ENCODE data around the gene PDE6D. TPM values are rescaled to one million over a fixed set of nuclear protein-coding genes. Genes with fewer than 3 reads are reported as not detected.

Gene PDE6D
- total and polyA plus RNA-seq, 2 of the 13 experiments (the other 11 are each of a cell fraction or from before 2014, with no cell fraction given) = 14.1 to 23.2 TPM

DNA sequence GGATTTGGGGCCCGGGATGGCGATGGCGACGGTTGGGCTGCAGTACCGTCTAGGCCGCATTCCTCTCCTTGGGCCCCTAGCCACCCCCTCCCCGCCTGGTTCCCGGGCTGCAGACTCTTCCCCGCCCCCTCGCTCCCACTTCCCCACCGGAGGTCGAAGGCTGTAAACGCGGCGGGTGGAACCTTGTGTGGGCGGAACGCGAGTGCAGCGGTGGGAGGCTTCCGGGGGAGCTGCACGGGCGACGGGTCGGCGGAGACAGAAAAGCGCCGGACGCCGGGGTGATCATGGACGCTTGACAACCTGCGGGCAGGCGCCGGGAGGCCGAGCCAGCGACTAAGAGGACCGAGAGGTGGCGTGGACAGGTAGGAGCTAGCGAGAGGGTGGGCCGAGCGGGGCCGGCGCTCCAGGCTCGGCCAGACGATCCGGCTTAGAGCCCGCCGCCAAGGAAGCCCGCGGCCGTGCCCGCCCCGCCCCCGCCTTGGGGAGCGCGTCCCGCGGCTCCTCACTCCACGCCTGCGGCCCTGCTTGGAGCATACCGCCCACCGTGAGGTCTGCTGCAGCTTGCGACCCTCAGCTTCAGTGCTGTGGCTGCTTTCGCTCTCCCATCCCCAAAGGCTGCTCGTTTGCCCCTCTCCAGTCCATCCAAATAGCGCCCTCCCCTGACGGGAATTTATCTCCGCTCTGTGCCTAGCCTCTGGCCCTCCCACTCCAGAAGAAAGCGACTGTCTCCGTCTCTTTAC, 5.3 kb upstream of the PDE6D start, which contains the start of gene COPS7B (continued):
- TF ChIP-seq NR1H2 (CRISPR knock-in tag; IDR thresholded peaks at IDR 0.05; ENCODE audit: borderline replicate concordance, low read depth) = peak; percentile 91; the same call in 1 of the 2 replicates
- no peak for TF ChIP-seq RBAK (CRISPR knock-in tag; IDR thresholded peaks at IDR 0.05)
- peak; percentile 64 to 80 for TF ChIP-seq POLR2A (IDR thresholded peaks at IDR 0.05; ENCODE audit: insufficient read depth in 1 of 2, low read depth in 2 of 2, low read length in 2 of 2)
- TF ChIP-seq, protein P1, sequence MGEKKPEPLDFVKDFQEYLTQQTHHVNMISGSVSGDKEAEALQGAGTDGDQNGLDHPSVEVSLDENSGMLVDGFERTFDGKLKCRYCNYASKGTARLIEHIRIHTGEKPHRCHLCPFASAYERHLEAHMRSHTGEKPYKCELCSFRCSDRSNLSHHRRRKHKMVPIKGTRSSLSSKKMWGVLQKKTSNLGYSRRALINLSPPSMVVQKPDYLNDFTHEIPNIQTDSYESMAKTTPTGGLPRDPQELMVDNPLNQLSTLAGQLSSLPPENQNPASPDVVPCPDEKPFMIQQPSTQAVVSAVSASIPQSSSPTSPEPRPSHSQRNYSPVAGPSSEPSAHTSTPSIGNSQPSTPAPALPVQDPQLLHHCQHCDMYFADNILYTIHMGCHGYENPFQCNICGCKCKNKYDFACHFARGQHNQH (CRISPR knock-in tag; IDR thresholded peaks at IDR 0.05) = peak; percentile 99
- peak; percentile 57 for TF ChIP-seq ZNF7 (CRISPR knock-in tag; IDR thresholded peaks at IDR 0.05)
- TF ChIP-seq ZNF761 (CRISPR knock-in tag; conservative IDR thresholded peaks at IDR 0.05) = peak; percentile 95
- TF ChIP-seq ZNF570 (CRISPR knock-in tag; IDR thresholded peaks at IDR 0.05; ENCODE audit: borderline replicate concordance) = peak; percentile 77; the same call in 1 of the 2 replicates
- peak; percentile 95 for TF ChIP-seq RELA (CRISPR knock-in tag; IDR thresholded peaks at IDR 0.05)
- TF ChIP-seq KLF6 (CRISPR knock-in tag; IDR thresholded peaks at IDR 0.05) = peak; percentile 98; the same call in 1 of the 2 replicates
- TF ChIP-seq, protein P2, sequence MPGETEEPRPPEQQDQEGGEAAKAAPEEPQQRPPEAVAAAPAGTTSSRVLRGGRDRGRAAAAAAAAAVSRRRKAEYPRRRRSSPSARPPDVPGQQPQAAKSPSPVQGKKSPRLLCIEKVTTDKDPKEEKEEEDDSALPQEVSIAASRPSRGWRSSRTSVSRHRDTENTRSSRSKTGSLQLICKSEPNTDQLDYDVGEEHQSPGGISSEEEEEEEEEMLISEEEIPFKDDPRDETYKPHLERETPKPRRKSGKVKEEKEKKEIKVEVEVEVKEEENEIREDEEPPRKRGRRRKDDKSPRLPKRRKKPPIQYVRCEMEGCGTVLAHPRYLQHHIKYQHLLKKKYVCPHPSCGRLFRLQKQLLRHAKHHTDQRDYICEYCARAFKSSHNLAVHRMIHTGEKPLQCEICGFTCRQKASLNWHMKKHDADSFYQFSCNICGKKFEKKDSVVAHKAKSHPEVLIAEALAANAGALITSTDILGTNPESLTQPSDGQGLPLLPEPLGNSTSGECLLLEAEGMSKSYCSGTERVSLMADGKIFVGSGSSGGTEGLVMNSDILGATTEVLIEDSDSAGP (CRISPR knock-in tag; IDR thresholded peaks at IDR 0.05; ENCODE audit: borderline replicate concordance) = peak; percentile 98
- TF ChIP-seq ZNF891 (CRISPR knock-in tag; IDR thresholded peaks at IDR 0.05) = peak; percentile 99
- TF ChIP-seq, protein P3, sequence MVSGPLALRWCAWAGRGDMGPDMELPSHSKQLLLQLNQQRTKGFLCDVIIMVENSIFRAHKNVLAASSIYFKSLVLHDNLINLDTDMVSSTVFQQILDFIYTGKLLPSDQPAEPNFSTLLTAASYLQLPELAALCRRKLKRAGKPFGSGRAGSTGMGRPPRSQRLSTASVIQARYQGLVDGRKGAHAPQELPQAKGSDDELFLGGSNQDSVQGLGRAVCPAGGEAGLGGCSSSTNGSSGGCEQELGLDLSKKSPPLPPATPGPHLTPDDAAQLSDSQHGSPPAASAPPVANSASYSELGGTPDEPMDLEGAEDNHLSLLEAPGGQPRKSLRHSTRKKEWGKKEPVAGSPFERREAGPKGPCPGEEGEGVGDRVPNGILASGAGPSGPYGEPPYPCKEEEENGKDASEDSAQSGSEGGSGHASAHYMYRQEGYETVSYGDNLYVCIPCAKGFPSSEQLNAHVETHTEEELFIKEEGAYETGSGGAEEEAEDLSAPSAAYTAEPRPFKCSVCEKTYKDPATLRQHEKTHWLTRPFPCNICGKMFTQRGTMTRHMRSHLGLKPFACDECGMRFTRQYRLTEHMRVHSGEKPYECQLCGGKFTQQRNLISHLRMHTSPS (CRISPR knock-in tag; IDR thresholded peaks at IDR 0.05; ENCODE audit: low read depth) = peak; percentile 73; the same call in 1 of the 2 replicates
- TF ChIP-seq, protein P4, sequence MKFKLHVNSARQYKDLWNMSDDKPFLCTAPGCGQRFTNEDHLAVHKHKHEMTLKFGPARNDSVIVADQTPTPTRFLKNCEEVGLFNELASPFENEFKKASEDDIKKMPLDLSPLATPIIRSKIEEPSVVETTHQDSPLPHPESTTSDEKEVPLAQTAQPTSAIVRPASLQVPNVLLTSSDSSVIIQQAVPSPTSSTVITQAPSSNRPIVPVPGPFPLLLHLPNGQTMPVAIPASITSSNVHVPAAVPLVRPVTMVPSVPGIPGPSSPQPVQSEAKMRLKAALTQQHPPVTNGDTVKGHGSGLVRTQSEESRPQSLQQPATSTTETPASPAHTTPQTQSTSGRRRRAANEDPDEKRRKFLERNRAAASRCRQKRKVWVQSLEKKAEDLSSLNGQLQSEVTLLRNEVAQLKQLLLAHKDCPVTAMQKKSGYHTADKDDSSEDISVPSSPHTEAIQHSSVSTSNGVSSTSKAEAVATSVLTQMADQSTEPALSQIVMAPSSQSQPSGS (CRISPR knock-in tag; IDR thresholded peaks at IDR 0.05) = peak; percentile 93
- TF ChIP-seq, protein P5, sequence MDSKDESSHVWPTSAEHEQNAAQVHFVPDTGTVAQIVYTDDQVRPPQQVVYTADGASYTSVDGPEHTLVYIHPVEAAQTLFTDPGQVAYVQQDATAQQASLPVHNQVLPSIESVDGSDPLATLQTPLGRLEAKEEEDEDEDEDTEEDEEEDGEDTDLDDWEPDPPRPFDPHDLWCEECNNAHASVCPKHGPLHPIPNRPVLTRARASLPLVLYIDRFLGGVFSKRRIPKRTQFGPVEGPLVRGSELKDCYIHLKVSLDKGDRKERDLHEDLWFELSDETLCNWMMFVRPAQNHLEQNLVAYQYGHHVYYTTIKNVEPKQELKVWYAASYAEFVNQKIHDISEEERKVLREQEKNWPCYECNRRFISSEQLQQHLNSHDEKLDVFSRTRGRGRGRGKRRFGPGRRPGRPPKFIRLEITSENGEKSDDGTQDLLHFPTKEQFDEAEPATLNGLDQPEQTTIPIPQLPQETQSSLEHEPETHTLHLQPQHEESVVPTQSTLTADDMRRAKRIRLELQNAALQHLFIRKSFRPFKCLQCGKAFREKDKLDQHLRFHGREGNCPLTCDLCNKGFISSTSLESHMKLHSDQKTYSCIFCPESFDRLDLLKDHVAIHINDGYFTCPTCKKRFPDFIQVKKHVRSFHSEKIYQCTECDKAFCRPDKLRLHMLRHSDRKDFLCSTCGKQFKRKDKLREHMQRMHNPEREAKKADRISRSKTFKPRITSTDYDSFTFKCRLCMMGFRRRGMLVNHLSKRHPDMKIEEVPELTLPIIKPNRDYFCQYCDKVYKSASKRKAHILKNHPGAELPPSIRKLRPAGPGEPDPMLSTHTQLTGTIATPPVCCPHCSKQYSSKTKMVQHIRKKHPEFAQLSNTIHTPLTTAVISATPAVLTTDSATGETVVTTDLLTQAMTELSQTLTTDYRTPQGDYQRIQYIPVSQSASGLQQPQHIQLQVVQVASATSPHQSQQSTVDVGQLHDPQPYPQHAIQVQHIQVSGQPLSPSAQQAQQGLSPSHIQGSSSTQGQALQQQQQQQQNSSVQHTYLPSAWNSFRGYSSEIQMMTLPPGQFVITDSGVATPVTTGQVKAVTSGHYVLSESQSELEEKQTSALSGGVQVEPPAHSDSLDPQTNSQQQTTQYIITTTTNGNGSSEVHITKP (CRISPR knock-in tag; IDR thresholded peaks at IDR 0.05; ENCODE audit: low read depth) = 0 out of 2 replicates have a peak, but pooled peaks have one; percentile 74
- no peak for TF ChIP-seq RORA (CRISPR knock-in tag; IDR thresholded peaks at IDR 0.05)
- TF ChIP-seq NFE2 (CRISPR knock-in tag; IDR thresholded peaks at IDR 0.05) = peak; percentile 56
- peak; percentile 53; the same call in 1 of the 2 replicates for TF ChIP-seq CEBPG (CRISPR knock-in tag; IDR thresholded peaks at IDR 0.05)
- no peak for TF ChIP-seq JUNB (CRISPR knock-in tag; IDR thresholded peaks at IDR 0.05; ENCODE audit: borderline replicate concordance)
- TF ChIP-seq ARNT (IDR thresholded peaks at IDR 0.05) = no peak
- TF ChIP-seq TBP (CRISPR knock-in tag; IDR thresholded peaks at IDR 0.05) = no peak
- peak; percentile 96 for TF ChIP-seq ARHGAP35 (CRISPR knock-in tag; IDR thresholded peaks at IDR 0.05; ENCODE audit: borderline replicate concordance)
